Measurements from ENCODE around the gene ASXL1. TPM values are rescaled to one million over a fixed set of nuclear protein-coding genes. Genes with fewer than 3 reads are reported as not detected.
A peak's percentile ranks its signal among the peaks of the same experiment; 100 is the strongest.

Gene ASXL1
- polyA plus RNA-seq, 1 experiment = 28.9 TPM

- ChIA-PET CTCF (interaction anchor here (0.6 kb wide), 1 partner anchor 59 kb away, joined by 7 read pairs; no protein-coding TSS in a partner anchor), POLR2A (interaction anchor here (0.5 kb wide), 1 partner anchor 145 kb away, joined by 4 read pairs; no protein-coding TSS in a partner anchor)
- no peaks in the 10 kb centered on the region for H3K9me3 ChIP-seq (ENCODE audit: control insufficient read depth, insufficient read depth, low read length)
- no peak for DNase-seq (ENCODE audit: low read depth, low spot score)
- no peak overlapping the region for H3K27ac ChIP-seq (ENCODE audit: low read depth, low read length)
- no peak overlapping the region for H3K4me3 ChIP-seq (ENCODE audit: low read depth, low read length)
- H3K27me3 ChIP-seq (ENCODE audit: control insufficient read depth, insufficient read depth, low read length) = no peaks in the 10 kb centered on the region
- TF ChIP-seq CTCF (IDR thresholded peaks at IDR 0.05; ENCODE audit: low read depth, low read length) = no peak
Observed at GRCh38 chr20:32434434-32434833, 76.3 kb downstream of the ASXL1 start.

DNA sequence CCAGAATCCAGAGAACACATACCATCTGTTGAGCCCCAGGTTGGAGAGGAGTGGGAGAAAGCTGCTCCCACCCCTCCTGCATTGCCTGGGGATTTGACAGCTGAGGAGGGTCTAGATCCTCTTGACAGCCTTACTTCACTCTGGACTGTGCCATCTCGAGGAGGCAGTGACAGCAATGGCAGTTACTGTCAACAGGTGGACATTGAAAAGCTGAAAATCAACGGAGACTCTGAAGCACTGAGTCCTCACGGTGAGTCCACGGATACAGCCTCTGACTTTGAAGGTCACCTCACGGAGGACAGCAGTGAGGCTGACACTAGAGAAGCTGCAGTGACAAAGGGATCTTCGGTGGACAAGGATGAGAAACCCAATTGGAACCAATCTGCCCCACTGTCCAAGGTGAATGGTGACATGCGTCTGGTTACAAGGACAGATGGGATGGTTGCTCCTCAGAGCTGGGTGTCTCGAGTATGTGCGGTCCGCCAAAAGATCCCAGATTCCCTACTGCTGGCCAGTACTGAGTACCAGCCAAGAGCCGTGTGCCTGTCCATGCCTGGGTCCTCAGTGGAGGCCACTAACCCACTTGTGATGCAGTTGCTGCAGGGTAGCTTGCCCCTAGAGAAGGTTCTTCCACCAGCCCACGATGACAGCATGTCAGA lies 77.4 kb downstream of the ASXL1 start:
- no peak for DNase-seq (ENCODE audit: low read depth, low spot score)
- no peak overlapping the region for H3K4me3 ChIP-seq (ENCODE audit: low read depth, low read length)
- no peak for TF ChIP-seq CTCF (IDR thresholded peaks at IDR 0.05; ENCODE audit: low read depth, low read length)
- POLR2A ChIA-PET = no interaction called here
- H3K27me3 ChIP-seq (ENCODE audit: control insufficient read depth, insufficient read depth, low read length) = no peaks in the 10 kb centered on the region
- no peaks in the 10 kb centered on the region for H3K9me3 ChIP-seq (ENCODE audit: control insufficient read depth, insufficient read depth, low read length)
- peak overlapping the region; percentile 31 for H3K27ac ChIP-seq (ENCODE audit: low read depth, low read length)
- CTCF ChIA-PET = no interaction called here

DNA sequence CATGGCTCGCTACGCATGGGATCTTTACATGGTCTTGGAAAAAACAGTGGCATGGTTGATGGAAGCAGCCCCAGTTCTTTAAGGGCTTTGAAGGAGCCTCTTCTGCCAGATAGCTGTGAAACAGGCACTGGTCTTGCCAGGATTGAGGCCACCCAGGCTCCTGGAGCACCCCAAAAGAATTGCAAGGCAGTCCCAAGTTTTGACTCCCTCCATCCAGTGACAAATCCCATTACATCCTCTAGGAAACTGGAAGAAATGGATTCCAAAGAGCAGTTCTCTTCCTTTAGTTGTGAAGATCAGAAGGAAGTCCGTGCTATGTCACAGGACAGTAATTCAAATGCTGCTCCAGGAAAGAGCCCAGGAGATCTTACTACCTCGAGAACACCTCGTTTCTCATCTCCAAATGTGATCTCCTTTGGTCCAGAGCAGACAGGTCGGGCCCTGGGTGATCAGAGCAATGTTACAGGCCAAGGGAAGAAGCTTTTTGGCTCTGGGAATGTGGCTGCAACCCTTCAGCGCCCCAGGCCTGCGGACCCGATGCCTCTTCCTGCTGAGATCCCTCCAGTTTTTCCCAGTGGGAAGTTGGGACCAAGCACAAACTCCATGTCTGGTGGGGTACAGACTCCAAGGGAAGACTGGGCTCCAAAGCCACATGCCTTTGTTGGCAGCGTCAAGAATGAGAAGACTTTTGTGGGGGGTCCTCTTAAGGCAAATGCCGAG lies 78.2 kb downstream of the ASXL1 start:
- H3K27me3 ChIP-seq (ENCODE audit: control insufficient read depth, insufficient read depth, low read length) = no peaks in the 10 kb centered on the region
- H3K27ac ChIP-seq (ENCODE audit: low read depth, low read length) = peak overlapping the region; percentile 31
- no peaks in the 10 kb centered on the region for H3K9me3 ChIP-seq (ENCODE audit: control insufficient read depth, insufficient read depth, low read length)
- CTCF ChIA-PET = no interaction called here
- TF ChIP-seq CTCF (IDR thresholded peaks at IDR 0.05; ENCODE audit: low read depth, low read length) = no peak
- no peak overlapping the region for H3K4me3 ChIP-seq (ENCODE audit: low read depth, low read length)
- no peak for DNase-seq (ENCODE audit: low read depth, low spot score)
- POLR2A ChIA-PET = no interaction called here

GRCh38 chr20:32436968-32437367 lies 78.8 kb downstream of the ASXL1 start:
- Histone ChIP-seq H3K4me3 (ENCODE audit: low read depth, low read length) (no peak overlapping the region), H3K9me3 (ENCODE audit: control insufficient read depth, insufficient read depth, low read length) (no peaks in the 10 kb centered on the region), H3K27me3 (ENCODE audit: control insufficient read depth, insufficient read depth, low read length) (no peaks in the 10 kb centered on the region), H3K27ac (ENCODE audit: low read depth, low read length) (no peak overlapping the region)
- ChIA-PET CTCF (interaction anchor here (0.7 kb wide), 1 partner anchor 9 kb away, joined by 3 read pairs; no protein-coding TSS in a partner anchor), POLR2A (no interaction called here)
- DNase-seq (ENCODE audit: low read depth, low spot score) = no peak
- no peak for TF ChIP-seq CTCF (IDR thresholded peaks at IDR 0.05; ENCODE audit: low read depth, low read length)
